ENCODE data around the gene EXD3.

EXD3 gene

DNA sequence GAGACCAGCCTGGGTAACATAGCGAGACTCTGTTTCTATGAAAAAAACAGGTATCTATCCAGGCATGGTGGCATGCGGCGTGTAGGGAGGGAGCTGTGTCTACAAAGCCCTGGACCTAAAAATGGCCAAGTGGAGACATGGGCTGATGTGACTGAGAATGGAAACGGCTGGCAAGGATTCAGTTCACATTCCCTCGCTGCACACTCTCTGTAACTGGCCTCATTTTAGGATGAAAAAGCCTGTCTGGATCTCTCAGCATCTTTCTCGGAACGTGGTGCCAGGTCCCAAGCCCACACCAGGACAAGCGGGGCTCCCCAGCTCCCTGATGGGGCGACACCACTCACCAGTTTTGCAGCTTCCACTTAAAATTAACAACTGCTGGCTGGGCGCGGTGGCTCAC, 13.4 kb downstream of the EXD3 start:
- no peak for DNase-seq

GRCh38 chr9:137408651-137409405, 14.1 kb downstream of the EXD3 start:
- DNase-seq: no peak

- DNase-seq: no peak
These were observed 15.2 kb downstream of the EXD3 start for GRCh38 chr9:137407590-137408300.

- DNase-seq: peak; percentile 42 to 48
These were observed 15.9 kb downstream of the EXD3 start for GRCh38 chr9:137406876-137407589.

DNA sequence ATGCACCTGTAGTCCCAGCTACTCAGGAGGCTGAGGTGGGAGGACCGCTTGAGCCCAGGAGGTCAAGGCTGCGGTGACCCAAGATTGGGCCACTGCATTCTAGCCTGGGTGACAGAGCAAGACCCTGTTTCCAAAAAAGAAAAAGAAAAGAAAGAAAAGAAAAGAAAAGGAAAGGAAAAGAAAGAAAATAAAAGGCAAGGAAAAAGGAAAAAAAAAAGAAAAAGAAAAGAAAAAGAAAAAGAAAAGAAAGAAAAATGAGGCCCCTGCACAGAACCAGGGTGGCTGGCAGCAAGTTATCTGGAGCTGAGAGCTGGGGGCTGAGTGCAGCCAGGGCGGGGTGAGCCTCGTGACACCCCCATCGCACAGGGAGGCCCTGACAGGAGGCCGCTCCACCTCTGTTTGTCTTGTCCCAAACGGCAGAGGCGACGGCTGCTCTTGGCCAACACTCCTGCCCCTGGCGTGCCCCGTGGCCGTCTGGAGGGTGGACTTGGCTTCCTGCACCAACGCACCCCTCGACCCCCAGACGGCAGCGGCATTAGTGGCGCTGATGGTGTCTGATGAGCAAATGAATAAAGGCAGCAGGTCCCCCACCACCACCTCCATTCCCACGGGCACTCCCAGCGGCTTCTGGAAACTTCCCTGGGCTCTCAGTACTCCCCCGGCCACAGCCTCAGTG, 16.7 kb downstream of the EXD3 start:
- no peak for DNase-seq

DNA sequence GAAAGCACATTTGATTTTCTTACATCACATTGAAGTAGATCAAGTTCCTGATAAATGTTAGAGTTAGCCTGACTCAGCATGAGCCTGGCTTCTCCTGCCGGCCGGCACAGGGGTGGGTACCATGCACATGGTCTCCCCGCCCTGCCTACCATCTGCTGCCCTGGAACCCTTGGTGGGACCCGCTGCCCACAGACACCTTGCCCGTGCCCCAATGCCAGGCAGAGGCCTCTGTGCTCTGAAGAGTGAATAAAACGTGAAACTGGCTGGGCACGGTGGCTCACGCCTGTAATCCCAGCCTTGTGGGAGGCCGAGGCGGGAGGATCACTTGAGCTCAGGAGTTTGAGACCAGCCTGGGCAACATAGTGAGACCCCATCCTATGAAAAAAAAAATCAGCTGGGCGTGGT, 17.3 kb downstream of the EXD3 start:
- no peak for DNase-seq

DNA sequence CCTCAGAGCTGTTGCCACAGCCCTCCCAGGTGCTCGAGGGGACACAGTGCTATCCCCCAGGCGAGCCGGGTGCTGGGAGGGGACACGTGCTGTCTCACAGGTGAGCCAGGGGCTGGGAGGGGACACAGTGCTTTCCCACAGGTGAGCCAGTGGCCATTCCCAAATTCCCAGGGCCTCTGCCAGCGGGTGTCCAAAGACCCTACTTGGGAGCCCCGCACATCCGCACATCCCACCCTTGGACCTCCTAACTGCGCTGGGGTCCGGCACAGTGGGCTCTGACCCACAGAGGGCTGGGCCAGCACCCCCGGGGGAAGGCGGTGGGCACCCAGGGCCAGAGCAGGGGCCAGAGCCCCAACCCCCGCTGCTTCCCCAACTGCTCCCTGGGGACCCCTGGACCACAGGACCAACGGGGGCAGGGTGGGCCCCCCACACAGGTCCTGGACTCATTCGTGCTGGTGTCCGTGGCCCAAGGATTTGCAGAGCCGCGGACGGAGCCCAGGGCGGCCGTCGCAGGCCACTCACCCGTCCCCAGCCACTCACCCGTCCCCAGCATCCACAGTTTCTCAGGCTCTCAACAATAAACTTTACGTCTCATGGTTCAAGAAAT, 17.9 kb downstream of the EXD3 start:
- DNase-seq: no peak

DNA sequence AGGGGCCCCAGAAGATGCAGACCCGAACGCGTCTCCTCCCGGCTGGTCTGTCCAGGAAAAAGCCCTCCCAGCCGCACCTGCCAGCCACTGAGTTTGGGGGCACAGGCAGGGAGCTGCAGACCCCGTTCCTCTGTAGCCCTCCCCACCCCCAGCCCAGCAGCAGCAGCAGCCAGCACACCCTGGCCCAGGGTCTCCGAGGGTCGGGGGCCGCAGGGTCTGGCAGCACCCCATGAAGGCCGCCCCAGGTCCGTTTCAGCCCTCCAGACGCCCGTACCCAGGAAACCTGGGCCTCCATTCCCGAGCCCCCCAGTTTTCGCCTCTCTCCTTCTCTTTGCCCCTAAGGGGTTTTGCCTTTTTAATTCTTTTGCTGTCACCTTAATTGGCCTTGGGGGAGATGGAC, 19.7 kb downstream of the EXD3 start:
- DNase-seq: no peak

DNA sequence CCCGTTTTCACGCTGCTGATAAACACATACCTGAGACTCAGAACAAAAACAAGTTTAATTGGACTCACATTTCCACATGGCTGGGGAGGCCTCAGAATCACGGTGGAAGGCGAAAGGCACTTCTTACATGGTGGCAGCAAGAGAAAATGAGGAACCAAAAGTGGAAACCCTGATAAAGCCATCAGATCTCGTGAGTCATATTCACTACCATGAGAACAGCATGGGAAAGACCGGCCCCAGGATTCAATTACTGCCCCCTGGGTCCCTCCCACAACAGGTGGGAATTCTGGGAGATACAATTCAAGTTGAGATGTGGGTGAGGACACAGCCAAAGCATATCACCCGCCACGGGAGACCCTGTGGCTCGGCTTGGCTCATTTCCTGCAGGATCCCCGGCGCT, 20.2 kb downstream of the EXD3 start:
- DNase-seq: no peak

- DNase-seq: no peak
These were observed 24.1 kb downstream of the EXD3 start for GRCh38 chr9:137398561-137399468.

DNA sequence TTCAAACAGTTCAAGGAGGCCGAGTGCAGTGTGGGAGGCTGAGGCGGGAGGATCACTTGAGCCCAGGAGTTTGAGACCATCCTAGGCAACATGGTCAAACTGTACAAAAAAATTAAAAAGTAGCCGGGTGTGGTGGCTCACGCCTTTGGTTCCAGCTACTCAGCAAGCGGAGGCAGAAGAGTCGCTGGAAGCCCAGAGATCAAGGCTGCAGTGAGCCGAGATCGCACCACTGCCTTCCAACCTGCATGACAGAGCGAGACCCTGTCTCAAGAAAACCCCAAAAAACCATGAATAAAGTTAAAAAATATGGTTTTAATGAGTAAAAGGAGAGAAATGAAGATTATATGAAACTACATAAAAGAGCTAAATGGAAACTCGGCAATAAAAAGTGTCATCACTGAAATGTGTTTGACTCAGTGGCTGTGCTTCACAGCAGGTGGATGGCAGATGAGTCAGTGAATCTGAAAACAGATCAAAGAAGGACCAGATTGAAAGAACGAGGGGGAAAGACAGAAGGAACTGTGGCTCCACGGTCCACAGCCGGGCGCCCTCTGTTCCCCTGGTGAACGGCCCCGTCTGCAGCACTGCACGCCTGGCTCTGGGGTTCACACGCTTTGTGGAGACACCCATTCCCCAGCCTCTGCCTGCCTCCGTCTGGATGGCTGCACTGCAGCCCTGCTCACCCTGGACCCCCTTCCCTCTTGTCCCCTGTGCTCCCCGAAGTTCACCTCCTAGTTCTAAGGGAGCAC, 25.1 kb downstream of the EXD3 start:
- DNase-seq: no peak

- DNase-seq: no peak
These were observed 26.2 kb downstream of the EXD3 start for GRCh38 chr9:137396634-137397367.

GRCh38 chr9:137396227-137396626, 26.7 kb downstream of the EXD3 start:
- no peak for DNase-seq

GRCh38 chr9:137395666-137396010, 27.3 kb downstream of the EXD3 start:
- DNase-seq: no peak

DNA sequence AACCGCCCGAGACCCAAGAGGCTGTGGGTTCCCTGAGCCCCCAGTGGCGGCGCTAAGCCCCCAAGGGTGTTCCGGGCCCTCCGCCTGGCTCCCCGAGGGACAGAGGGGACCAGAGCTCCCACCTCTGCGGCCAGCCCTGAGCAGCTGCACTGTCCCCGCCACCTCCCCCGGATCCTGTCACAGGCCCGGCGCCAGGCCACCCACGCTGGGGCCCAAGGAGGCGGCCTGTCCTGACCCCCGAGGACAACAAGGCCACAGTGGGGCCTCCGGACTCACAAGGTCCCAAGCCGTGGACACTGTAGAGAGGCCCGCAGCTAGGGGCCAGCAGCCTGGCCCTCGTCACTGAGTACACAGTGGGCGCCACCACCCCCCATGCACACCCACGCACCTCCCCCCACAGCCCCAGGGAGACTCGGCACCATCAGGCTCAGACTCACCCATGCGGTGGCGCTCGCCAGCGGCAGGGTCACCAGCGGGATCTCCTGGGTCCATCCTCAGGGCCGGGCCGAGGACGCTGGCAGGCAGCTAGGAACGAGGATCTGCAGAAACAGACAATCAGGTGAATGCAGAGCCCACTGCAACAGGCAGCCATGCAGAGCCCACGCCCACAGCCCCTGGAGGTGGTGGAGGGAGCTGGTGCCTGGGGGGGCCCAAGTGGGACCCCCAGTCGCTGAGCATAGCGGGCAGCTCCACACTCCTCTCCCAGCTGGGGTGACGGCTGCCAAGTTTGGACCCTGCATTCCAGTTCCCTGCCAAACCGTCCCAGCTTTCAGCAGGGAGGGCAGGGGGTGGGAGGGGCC, 27.9 kb downstream of the EXD3 start:
- DNase-seq: no peak

GRCh38 chr9:137393176-137394150, 29.5 kb downstream of the EXD3 start:
- no peak for DNase-seq

DNA sequence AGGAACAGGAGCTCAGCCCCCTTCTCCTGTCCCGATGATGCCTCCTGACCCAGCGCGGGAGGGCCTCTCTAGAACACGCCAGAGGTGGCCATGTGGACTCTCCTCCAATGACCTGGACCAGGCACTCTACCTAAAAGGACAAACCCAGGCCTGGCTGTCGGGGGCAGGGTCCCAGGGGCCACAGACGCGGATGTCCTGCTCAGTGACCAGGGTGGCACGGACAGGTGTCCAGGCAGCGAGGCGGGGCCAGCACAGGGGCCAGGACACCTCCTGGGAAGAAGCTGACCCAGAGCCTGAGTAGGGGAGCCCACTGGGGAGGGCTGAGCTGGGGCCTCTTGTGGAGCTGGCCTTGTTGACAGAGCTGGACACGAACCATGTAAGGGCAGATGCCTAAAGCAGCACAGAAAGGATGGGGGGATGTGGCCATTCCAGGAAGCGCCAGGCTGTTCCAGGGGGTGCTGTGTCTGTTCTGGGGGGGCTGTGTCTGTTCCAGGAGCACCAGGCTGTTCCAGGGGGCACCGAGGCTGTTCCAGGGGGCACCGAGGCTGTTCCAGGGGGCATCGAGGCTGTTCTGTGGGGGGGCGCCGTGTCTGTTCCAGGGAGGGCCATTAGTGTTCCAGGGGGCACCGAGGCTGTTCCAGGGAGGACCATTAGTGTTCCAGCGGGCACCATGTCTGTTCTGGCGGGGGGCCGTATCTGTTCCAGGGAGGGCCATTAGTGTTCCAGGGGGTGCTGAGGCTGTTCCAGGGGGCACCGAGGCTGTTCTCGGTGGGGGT, 30.5 kb downstream of the EXD3 start:
- no peak for DNase-seq

GRCh38 chr9:137391411-137391754, 31.6 kb downstream of the EXD3 start:
- DNase-seq: no peak
